GM18526 (cell line): ENCODE results near the gene SELENON.

Source experiments
- POLR2A ChIP-seq: IDR thresholded peaks from 3 replicates; pipeline ENCODE4 v1.6.1; 2011; ENCODE audit not compliant: insufficient read length; ENCODE audit errors: extremely low read depth

Gene SELENON

DNA sequence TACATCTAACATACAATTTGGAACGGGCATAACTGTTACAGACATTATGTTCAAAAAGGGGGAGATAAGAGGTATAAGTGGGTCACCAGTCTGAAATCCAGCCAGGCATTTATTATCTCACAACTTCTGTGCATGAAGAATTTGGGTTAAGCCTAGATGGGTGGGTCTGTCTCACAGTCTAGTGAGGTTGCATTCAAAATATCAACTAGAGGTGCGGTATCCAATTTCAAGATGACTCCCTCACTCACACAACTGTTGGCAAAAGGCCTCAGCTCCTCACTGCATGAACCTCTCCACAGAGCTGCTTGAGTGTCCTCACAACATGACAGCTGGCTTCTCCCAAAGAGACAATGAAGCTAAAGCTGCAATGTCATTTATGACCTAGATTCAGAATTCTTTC is 54.6 kb downstream of the SELENON start:
- no peak for TF ChIP-seq POLR2A

DNA sequence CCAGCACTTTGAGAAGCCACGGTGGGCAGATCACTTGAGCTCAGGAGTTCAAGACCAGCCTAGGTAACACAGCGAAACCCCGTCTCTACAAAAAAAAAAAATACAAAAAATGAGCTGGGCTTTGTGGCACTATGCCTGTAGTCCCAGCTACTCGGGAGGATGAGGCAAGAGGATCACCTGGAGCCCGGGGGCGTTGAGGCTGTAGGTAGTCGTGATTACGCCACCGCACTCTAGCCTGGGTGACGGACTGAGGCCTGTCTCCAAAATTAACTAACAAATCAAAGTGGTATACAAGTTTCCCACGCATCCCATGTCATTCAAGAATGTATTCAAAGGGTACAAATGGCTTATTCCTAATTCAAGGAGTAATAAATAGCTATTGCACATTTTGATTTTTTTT is 56.9 kb downstream of the SELENON start:
- TF ChIP-seq POLR2A = no peak

DNA sequence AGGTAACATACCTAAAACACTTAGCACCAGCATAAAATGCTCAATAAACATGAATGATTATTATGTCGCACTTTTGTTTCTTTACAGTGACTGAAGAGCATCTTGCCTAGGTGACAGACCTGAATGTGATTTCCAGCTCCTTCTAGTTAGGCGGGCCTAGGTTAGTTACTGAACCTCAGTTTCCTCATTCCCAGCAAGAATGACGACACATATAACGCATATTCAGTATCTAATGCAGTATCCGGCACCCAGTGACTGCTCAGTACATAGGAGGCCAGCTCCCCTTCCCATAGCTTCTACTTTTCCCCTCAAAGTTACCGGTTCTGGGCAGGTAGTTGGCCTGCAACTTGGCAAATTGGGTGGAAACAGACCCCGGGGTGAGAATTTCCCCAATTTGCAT is 58.5 kb downstream of the SELENON start:
- no peak for TF ChIP-seq POLR2A

DNA sequence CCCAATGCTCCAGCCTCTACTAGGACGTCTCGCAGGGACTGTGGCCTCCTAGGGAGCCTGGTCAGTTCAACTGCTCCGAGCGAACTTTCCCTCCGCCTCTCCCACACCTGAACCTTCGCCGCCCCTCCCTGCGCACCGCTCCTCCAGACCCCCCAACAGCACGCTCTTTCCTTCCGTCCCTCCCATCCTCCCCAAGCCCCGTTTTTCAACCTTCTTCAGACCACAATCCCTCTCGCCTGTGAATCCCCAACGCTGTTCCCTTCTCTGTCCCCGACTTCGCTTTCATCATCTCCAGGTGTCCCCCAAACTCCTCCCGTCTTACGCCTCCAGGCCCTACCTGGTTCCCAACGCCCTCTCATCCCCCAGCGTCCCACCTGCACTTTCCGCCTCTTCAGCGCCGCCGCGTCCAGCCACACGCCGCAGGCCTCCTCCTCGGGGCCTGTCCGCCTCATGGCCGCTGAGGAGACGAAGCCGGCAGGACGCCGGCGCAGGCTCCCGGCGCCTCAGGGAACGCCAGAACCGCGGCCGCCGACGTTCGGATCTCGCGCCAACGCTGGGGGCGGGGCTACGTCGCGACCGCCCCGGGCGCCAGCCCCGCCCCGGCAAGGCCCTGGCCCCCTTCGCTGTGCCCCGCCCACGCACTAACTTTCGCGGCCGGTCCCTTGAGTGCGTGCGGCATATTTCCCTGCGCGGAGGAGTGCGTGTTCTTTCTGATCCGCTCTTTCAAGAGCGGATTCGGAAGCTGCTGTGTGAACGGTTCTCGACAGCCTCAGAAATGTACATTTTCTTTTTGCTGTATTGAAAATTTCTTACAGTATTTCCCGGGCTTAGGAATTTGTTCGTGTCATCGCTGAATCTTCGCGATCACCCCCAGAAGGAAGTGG is 59.2 kb downstream of the SELENON start, which contains the start of gene AUNIP:
TSS of gene AUNIP (minus strand) at position 552 of the 884 bp plus-strand sequence. CDS start at position 452, 100 bp downstream.
- TF ChIP-seq POLR2A = peak; percentile 78

DNA sequence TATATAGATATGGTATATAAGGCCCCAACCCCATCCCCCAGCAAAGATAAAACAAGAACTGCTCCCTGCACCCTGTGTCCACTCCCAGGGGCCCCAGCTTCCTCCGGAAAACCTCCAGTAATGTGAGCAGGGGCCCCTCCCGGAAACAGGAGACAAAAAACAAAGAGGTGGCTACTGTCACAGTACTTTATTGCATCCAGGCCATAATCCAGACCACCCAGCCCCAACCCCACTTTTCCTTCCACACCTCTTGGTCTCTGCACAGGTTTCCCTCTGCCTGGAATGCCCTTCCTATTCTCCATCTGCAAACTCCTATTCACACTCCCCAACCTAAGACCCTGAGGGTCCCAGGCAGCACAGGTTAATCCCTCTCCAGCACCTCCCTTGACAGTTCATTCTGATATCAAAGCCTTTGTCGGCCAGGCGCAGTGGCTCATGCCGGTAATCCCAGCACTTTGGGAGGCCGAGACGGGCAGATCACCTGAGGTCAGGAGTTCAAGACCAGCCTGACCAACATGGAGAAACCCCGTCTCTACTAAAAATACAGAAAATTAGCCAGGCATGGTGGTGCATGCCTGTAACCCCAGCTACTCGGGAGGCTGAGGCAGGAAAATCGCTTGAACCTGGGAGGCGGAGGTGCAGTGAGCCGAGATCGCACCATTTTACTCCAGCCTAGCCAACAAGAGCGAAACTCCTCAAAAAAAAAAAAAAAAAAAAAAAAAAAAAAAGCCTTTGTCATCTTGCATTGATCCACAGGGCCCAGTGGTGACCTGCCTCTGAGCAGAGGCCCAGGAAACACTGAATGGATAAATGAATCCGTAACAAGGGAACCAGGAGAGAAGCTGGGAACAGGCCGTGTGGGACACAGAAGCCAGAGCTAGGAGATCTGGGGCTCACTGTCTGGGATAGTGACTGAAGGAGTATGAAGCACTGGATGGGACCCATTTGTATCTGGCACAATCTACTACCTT is 61.6 kb downstream of the SELENON start:
- TF ChIP-seq POLR2A = no peak

DNA sequence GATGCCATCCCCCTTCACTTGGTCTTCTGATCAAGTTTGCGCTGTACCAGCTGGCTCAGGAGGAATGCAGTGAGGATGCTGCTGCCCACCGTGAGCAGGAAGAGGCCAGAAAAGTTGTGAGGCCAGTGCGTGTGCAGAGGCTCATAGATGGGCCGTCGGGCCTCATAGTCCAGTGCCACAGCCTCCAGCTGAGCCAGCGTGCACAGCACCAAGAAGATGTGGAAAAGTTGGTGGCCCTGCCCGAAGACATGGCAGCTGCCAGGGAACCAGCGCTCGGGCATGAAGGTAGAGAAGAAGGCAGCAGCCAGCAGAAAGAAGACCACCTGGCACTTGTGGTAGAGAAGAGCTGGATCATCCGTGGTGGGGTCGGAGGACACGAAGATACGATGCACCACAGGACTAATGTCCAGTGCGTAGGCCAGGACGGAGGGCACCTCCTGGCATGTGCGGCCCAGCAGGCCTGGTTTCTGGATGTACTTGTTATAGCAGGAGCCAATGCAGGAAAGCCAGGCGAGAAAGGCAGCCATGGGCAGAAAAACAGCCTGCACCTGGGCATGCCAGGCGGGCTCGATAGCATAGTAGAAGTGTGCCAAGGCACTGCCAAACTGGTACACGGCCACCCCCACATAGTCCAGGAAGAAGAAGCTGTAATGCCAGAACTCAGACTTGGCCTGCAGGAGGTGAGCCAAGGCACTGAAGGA is 62.9 kb downstream of the SELENON start:
- no peak for TF ChIP-seq POLR2A

DNA sequence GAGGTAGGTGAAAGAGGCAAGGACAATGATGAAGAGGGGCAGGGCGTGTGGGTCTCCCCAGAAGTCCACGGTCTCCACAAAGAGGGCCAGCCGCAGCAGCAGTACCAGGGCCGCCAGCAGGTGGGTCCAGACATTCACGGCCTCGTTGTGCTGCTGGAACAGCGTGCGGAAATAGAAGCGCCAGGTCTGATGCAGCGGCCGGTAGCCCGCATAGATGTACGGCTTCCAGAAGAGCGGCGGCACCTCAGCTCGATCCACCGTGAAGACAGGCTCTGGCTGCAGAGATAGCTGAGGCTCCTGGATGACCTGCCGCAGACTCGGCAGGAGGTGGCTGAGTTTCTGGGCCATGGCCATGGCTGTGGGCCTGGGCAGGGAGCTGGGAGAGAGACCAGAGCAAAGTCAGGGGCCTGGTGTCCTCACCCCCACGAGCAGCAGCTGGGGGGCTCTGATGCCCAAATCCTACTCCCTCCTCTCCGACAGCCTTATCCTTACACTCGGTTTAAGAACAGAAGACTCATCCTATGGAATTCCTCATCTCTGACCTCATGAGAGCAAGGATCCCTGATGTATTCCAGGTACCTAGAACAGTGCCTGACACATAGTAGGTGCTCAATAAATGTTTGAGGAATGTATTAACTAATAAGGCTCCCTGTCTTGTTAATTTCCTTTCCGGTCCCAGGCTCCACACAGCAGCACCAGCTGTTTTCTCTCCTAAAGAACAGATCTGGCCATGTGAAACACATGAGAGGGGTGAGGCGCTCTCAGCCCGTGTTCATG is 63.7 kb downstream of the SELENON start:
- no peak for TF ChIP-seq POLR2A

DNA sequence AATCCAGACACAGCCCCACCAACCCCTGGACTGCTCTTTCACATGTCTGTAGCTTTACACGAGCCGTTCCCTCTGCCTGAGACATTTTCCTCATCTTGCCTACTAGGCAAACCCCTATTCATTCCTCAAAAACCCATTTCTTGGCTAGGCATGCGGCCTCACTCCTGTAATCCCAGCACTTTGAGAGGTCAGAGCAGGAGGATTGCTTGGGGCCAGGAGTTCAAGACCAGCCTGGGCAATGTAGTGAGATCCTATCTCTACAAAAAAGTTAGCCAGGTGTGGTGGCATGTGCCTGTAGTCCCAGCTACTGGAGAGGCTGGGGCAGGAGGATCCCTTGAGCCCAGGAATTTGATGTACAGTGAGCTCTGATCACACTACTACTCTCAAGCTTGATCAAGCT is 64.4 kb downstream of the SELENON start:
- no peak for TF ChIP-seq POLR2A

DNA sequence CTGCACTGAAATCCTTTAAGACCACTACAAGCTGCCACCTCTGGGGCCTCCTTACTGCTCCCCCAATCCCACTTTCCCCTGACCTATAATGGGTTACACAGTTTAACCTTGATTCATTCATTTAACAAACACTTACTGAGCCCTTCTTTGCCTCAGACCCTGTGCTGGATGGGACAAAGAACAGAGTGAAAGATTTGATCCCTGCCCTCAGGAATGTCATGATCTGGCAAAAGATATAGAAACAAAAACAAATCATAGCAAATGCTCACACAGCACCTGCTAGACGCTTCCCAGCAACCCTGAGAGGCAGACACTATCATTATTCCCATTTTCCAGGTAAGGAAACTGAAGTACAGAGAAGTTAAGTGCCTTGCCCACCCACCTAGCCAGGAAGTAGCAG is 66.3 kb downstream of the SELENON start:
- TF ChIP-seq POLR2A = no peak

DNA sequence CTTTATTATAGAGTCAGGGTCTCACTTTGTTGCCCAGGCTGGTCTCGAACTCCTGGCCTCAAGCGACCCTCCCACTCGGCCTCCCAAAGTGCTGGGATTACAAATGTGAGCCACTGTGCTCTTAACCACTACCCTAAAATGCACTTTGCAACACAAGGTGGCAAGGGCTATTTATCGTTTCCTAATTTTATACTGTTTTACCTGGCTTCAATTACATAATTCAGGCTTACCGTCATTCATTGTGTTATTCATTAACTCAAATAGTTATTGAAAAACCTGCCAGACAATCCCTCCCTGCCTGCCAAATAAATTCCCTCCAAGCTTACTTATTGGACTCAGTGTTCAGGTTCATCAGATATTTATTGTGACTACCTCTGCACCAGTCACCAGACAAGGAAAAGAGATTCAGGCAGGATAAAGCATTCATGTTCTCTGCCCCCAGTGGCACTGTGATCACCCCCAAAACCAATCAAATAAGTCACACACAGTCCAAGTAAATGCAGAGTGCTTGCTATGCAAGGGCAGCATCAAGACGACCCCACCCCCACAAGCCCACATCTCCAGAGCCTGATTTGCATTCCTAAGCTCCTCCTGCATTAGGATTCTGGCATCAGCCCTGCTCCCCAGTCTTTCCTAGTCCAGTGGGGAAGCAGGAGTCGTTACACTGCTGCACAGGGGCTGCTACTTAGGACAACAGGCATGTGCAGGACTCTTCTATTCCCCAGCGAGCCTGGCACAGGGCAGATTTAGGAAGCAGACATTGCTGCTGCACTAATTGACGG is 67.4 kb downstream of the SELENON start:
- no peak for TF ChIP-seq POLR2A
